Esophagus squamous epithelium (tissue), 4 donors: ENCODE data around the gene NUBP2.

ENCODE experiments used
- POLR2A ChIP-seq, 4 donors: fragments of 450-650 bp; IDR thresholded peaks; one replicate each; pipeline ENCODE4 v1.6.1; 2017; ENCODE audit warnings: antibody characterized with exemption in 4 of 4, mild to moderate bottlenecking in 4 of 4, moderate library complexity in 3 of 4
- TF ChIP-seq, protein P1 (sequence below), 6 experiments: fragments of 450-650 bp in 4 of 6; fragments of 200-600 bp in 2 of 6; sonication (generic) in 2 of 6; IDR thresholded peaks; one replicate each; pipeline ENCODE4 v1.5.1; 2016 to 2019; ENCODE audit warnings: antibody characterized with exemption in 6 of 6, mild to moderate bottlenecking in 4 of 6, moderate library complexity in 4 of 6

DNA sequence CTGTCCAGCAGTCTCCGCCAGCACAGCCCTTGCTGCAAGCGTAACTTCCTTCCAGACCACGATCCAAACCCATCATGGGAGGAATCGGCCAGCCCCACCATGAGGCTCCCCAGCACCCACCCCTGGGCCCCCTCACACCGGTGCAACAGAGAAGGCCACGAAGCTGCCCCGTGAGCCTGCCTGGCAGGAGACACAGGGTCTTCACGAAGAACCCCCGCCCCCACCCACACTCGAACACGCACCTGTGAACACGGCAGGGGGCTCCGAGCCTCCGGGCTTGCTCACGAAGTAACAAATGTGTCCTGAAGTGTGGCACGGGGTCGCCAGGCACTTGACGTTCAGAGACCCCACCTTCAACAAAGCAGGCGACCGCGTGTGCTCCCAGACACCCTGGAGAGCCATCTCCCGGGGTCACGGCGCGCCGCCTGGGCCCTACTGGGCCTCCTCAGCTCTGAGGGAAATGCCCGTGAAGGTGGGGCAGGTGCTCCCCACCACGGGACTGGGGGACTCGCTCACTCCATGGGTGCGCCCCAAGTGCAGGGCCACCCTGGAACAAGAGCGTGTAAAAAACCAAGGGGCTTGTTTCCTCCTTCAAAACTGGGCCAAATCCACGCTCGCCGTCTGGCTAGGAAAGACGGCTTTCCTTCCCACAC, 36.2 kb downstream of the NUBP2 start:
- TF ChIP-seq POLR2A (IDR thresholded peaks at IDR 0.05): no peak
- TF ChIP-seq, protein P1, sequence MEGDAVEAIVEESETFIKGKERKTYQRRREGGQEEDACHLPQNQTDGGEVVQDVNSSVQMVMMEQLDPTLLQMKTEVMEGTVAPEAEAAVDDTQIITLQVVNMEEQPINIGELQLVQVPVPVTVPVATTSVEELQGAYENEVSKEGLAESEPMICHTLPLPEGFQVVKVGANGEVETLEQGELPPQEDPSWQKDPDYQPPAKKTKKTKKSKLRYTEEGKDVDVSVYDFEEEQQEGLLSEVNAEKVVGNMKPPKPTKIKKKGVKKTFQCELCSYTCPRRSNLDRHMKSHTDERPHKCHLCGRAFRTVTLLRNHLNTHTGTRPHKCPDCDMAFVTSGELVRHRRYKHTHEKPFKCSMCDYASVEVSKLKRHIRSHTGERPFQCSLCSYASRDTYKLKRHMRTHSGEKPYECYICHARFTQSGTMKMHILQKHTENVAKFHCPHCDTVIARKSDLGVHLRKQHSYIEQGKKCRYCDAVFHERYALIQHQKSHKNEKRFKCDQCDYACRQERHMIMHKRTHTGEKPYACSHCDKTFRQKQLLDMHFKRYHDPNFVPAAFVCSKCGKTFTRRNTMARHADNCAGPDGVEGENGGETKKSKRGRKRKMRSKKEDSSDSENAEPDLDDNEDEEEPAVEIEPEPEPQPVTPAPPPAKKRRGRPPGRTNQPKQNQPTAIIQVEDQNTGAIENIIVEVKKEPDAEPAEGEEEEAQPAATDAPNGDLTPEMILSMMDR (IDR thresholded peaks at IDR 0.05): no peak
